DND-41 (cell line): ENCODE data around the gene SS18.
"Not testable (repeated sequence)": the region's sequence is repeated elsewhere in the genome, so short reads cannot be mapped to it uniquely, and the experiment has no call there.

Source experiments
- ATAC-seq: fragments of 200-7000 bp; cut with Tn5 transposase; 3 replicates; pipeline ENCODE4 v1.9.1; 2021; ENCODE audit warnings: low read depth; ENCODE audit not compliant: insufficient read depth
- DNase-seq: peaks from one replicate; pipeline ENCODE4 v3.0.0-alpha.2; 2020
- H2AFZ ChIP-seq: 2 replicates; pipeline ENCODE4 v1.6.0; 2012; ENCODE audit warnings: low read depth, low read length
- H3K27ac ChIP-seq: 2 replicates; pipeline ENCODE4 v1.5.1; 2012; ENCODE audit warnings: low read length, inconsistent platforms
- H3K27me3 ChIP-seq: fragments of 200-600 bp; sonication (generic); 2 replicates; pipeline ENCODE4 v1.6.0; 2012; ENCODE audit warnings: low read length, mild to moderate bottlenecking, inconsistent platforms; ENCODE audit not compliant: insufficient read depth, poor library complexity
- H3K36me3 ChIP-seq: 2 replicates; pipeline ENCODE4 v1.5.1; 2012; ENCODE audit warnings: low read length, inconsistent platforms; ENCODE audit not compliant: insufficient read depth
- H3K4me1 ChIP-seq: 2 replicates; pipeline ENCODE4 v1.5.1; 2012; ENCODE audit warnings: mild to moderate bottlenecking, low read length; ENCODE audit not compliant: insufficient read depth
- H3K4me2 ChIP-seq: 2 replicates; pipeline ENCODE4 v1.6.0; 2012; ENCODE audit warnings: mild to moderate bottlenecking, moderate library complexity, low read length, inconsistent platforms; ENCODE audit not compliant: insufficient read depth
- H3K4me3 ChIP-seq, 2 experiments: fragments of 200-600 bp in 1 of 2; shearing (Covaris generic) in 1 of 2; 2 replicates each; pipeline ENCODE4 v1.5.1; 2012 to 2016; ENCODE audit warnings: inconsistent platforms in 2 of 2, low read length in 2 of 2, mild to moderate bottlenecking in 2 of 2, low read depth in 1 of 2, moderate library complexity in 1 of 2
- H3K79me2 ChIP-seq: 2 replicates; pipeline ENCODE4 v1.6.0; 2012; ENCODE audit warnings: low read length, inconsistent platforms; ENCODE audit not compliant: insufficient read depth
- H3K9ac ChIP-seq: 2 replicates; pipeline ENCODE4 v1.6.0; 2012; ENCODE audit warnings: low read depth, mild to moderate bottlenecking, inconsistent platforms, low read length, moderate library complexity
- H3K9me3 ChIP-seq: 2 replicates; pipeline ENCODE4 v1.5.1; 2012; ENCODE audit warnings: low read length, moderate library complexity, mild to moderate bottlenecking, inconsistent platforms; ENCODE audit not compliant: insufficient read depth, severe bottlenecking
- H4K20me1 ChIP-seq: 2 replicates; pipeline ENCODE4 v1.6.0; 2012; ENCODE audit warnings: low read length; ENCODE audit not compliant: insufficient read depth
- EZH2 ChIP-seq: IDR thresholded peaks from 3 replicates; pipeline ENCODE4 v1.6.1; 2012; ENCODE audit warnings: borderline replicate concordance, low read depth, mild to moderate bottlenecking, moderate library complexity, low read length, inconsistent platforms; ENCODE audit not compliant: severe bottlenecking
- TF ChIP-seq, protein P1 (sequence below): IDR thresholded peaks from 2 replicates; pipeline ENCODE4 v1.5.1; 2012; ENCODE audit warnings: borderline replicate concordance, low read length, moderate library complexity, mild to moderate bottlenecking; ENCODE audit not compliant: poor library complexity, severe bottlenecking; ENCODE audit errors: extremely low read depth

Gene SS18

DNA sequence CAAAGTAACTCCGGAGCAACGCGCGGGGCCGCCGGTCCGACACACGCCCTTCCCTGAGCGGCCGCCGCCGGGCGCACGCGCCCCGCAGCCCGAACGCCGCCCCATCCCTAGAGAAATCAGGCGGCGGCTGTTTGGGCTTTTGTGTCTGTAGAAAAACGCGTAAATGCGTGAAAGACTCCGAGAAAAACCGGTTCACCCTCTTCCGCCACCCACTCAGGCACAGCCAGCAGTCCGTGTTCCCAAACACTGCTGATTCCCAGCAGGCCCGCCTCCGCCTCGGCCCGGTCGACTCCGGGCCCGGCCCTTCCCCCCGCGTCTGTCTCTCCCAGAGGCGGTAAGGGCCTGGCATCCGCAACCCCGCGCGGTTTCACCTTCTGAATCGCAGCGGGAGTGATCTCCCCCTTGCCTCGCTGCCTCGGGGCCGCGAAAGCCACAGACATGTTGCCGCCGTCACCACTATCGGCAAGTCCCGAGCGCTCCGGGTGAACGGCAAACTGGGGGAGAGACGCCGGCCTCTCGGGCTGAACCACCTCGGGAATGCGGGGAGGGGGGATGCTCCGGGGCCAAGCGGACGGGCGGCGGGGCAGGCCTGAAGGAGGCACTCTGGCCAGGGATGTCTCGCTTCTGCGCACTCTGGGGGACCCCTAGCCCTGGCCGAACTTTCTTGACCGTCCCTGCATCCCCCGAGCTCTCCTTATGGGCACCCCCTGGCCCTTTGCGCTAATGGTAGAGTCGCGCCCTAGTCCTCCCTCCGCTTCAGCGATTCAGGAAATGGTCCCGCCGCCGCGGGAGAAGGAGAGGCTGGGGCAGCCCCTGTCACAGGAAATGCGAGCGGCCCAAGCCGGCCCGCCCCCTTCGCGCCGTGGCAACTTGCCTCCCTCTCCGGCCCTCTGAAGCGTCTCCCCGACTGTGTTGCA, at the start of gene SS18:
Gene SS18, minus strand, starts transcription at position 484 of the 917 bp plus-strand sequence. Its CDS starts 44 bp downstream, at position 440.
- Histone ChIP-seq H3K36me3 (peaks cover 22% of the 10 kb centered on the region), H3K9ac (peak within 1 kb of the TSS; percentile 79), H3K27ac (peak within 1 kb of the TSS; percentile 83), H3K4me2 (peak within 1 kb of the TSS; percentile 66), H3K27me3 (no peaks in the 10 kb centered on the region), H3K79me2 (peaks cover 48% of the 10 kb centered on the region), H3K9me3 (no peaks in the 10 kb centered on the region), H3K4me1 (peaks cover 33% of the 10 kb centered on the region), H4K20me1 (peaks cover 19% of the 10 kb centered on the region; the same call in 1 of the 2 replicates), H3K4me3 (peak within 1 kb of the TSS; percentile 58 to 78), H2AFZ (peak within 1 kb of the TSS; percentile 95)
- ATAC-seq (peak; percentile 83), DNase-seq (peak; percentile 90)
- TF ChIP-seq, protein P1, sequence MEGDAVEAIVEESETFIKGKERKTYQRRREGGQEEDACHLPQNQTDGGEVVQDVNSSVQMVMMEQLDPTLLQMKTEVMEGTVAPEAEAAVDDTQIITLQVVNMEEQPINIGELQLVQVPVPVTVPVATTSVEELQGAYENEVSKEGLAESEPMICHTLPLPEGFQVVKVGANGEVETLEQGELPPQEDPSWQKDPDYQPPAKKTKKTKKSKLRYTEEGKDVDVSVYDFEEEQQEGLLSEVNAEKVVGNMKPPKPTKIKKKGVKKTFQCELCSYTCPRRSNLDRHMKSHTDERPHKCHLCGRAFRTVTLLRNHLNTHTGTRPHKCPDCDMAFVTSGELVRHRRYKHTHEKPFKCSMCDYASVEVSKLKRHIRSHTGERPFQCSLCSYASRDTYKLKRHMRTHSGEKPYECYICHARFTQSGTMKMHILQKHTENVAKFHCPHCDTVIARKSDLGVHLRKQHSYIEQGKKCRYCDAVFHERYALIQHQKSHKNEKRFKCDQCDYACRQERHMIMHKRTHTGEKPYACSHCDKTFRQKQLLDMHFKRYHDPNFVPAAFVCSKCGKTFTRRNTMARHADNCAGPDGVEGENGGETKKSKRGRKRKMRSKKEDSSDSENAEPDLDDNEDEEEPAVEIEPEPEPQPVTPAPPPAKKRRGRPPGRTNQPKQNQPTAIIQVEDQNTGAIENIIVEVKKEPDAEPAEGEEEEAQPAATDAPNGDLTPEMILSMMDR = no peak
- TF ChIP-seq EZH2 = no peak

- Histone ChIP-seq H3K36me3 (no peaks in the 10 kb centered on the region), H3K4me3 (no peak overlapping the region), H3K27ac (no peak overlapping the region), H3K4me2 (no peak overlapping the region), H3K27me3 (no peaks in the 10 kb centered on the region), H3K4me1 (no peaks in the 10 kb centered on the region), H3K9ac (no peak overlapping the region), H3K79me2 (no peaks in the 10 kb centered on the region), H3K9me3 (no peaks in the 10 kb centered on the region), H4K20me1 (no peaks in the 10 kb centered on the region), H2AFZ (no peak overlapping the region)
- TF ChIP-seq, protein P1 = no peak
- TF ChIP-seq EZH2 = no peak
- DNase-seq = no peak
- ATAC-seq = no peak
Measured at GRCh38 chr18:26135548-26135947, 45.1 kb upstream of the SS18 start.

DNA sequence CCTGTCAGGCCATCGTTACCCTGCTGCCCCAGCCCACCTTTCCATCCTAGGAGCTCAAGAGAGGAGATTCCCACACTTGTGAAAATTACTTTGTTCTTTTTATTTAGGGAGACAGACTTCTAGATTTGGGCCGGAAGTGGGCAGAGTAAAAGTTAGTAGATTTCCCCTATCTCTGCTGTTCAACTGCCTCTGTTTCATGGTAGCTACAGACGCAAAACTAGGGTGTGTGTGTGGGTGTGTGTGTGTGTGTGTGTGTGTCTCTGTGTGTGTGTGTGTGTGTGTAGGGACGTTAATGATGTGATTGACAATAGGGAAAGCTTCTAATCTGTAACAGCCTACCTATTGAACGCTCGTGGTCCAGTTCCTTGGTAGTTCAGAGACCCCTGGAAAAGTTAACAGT, 43.7 kb upstream of the SS18 start:
- DNase-seq (no peak), ATAC-seq (no peak)
- H3K36me3 ChIP-seq = no peaks in the 10 kb centered on the region
- H3K9me3 ChIP-seq = no peaks in the 10 kb centered on the region
- TF ChIP-seq, protein P1 = no peak
- no peak for TF ChIP-seq EZH2
- H2AFZ ChIP-seq = no peak overlapping the region
- H3K4me1 ChIP-seq = no peaks in the 10 kb centered on the region
- H3K79me2 ChIP-seq = no peaks in the 10 kb centered on the region
- no peak overlapping the region for H3K4me2 ChIP-seq
- no peak overlapping the region for H3K9ac ChIP-seq
- H3K4me3 ChIP-seq = no peak overlapping the region
- no peaks in the 10 kb centered on the region for H4K20me1 ChIP-seq
- no peaks in the 10 kb centered on the region for H3K27me3 ChIP-seq
- no peak overlapping the region for H3K27ac ChIP-seq

DNA sequence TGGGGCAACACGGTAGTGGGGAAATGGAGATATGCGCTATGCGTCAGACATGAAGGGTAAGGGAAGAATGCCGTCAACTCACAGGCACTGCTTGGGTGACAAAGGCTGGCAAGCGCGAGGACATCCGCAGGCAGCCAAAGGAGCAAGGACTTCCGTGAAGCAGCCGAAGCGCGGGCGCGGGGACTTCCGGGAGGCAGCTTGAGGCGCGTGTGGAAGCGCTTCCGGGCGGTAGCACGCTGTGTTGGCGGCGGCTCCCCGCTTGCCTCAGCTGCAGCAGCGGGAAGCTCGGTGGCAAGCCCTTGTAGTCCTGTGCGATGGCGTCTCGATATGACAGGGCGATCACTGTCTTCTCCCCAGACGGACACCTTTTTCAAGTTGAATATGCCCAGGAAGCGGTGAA, 43.2 kb upstream of the SS18 start, which contains the start of gene PSMA8:
Gene PSMA8, plus strand, starts transcription at position 218 of the 400 bp plus-strand sequence. Its CDS starts 97 bp downstream, at position 315.
- Histone ChIP-seq H3K27ac (no peak within 1 kb of the TSS), H3K9me3 (no peaks in the 10 kb centered on the region), H3K27me3 (no peaks in the 10 kb centered on the region), H3K4me3 (no peak within 1 kb of the TSS), H3K9ac (no peak within 1 kb of the TSS), H3K4me1 (no peaks in the 10 kb centered on the region), H3K79me2 (no peaks in the 10 kb centered on the region), H4K20me1 (no peaks in the 10 kb centered on the region), H3K4me2 (no peak within 1 kb of the TSS), H3K36me3 (no peaks in the 10 kb centered on the region), H2AFZ (no peak within 1 kb of the TSS)
- ATAC-seq (no peak), DNase-seq (no peak)
- no peak for TF ChIP-seq EZH2
- TF ChIP-seq, protein P1 = no peak

GRCh38 chr18:26128192-26128591, 37.8 kb upstream of the SS18 start:
- H3K27me3 ChIP-seq, H4K20me1 ChIP-seq, H3K4me1 ChIP-seq, H3K9me3 ChIP-seq, DNase-seq, H3K79me2 ChIP-seq, H3K27ac ChIP-seq, H3K4me2 ChIP-seq, H3K4me3 ChIP-seq, H3K36me3 ChIP-seq, ATAC-seq, H3K9ac ChIP-seq, H2AFZ ChIP-seq: not testable (repeated sequence)
